DMS153 treated with DMSO at 0.1 percent for 48 hours (cell line): ENCODE data around the gene OR51F2.
"Not testable (repeated sequence)": the region's sequence is repeated elsewhere in the genome, so short reads cannot be mapped to it uniquely, and the experiment has no call there.

Source experiments
- DNase-seq: peaks from one replicate; lab custom pipeline; 2025; ENCODE audit not compliant: unreplicated experiment; lab: John Stamatoyannopoulos, UW

The OR51F2 gene, protein sequence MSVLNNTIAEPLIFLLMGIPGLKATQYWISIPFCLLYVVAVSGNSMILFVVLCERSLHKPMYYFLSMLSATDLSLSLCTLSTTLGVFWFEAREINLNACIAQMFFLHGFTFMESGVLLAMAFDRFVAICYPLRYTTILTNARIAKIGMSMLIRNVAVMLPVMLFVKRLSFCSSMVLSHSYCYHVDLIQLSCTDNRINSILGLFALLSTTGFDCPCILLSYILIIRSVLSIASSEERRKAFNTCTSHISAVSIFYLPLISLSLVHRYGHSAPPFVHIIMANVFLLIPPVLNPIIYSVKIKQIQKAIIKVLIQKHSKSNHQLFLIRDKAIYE

DNA sequence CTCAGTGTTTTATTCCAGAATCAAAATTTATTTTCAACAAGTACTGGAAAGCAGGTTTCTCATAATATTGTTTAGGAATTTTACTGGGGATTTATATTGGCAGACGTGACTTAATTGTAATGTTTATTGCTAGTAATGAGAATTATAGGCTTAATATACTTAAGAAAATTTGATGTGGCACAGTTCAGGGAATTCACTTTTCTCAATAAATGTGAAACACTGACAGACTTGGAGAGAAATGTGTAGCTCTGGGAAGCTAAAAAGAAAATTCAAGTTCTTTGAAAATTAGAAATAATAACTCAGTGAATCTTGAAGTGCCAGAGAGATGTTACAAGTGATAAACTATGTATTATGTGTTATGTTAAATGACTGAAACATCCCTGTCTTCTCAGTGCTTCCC lies at the start of gene OR51F2:
Gene OR51F2 (plus strand): TSS at position 301 of the 400 bp plus-strand sequence. CDS start 101 bp downstream, outside the sequence.
- no peak for DNase-seq

DNA sequence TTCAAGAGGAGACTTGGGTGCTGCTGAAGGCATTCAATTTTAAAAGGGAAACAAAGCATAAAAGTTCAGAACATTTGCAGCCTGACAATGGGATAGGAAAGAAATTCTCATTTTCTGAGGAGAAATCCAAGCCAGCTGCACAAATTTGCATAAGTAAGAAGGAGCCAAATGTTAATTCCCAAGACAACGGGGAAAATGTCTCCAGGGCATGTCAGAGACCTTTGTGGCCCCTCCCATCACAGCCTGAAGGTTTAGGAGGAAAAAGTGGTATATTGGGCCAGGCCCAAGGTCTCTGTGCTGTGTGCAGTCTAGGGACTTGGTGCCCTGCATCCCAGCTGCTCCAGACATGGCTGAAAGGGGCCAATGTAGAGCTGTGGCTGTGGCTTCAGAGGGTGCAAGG lies 38.7 kb upstream of the OR51F2 start:
- no peak for DNase-seq

DNA sequence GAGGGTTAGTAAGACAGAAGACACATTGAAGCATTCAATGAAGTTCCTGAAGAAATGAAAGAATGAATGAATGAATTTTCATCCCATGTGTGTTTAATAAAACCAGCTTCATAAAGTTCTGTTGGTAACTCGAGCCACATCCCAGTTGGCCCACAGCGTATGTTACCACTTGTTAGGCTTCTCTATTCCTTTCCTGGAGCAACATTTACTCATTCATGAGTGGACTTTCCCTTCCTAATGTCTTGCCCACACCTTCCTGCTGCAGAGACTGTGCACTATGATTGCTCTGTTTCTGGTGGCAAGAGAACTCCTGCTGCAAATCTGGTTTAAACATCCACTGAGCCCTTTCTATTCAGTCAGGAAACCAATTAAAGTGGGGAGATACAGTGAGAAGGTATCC lies 23.9 kb upstream of the OR51F2 start:
- DNase-seq, result no peak

DNA sequence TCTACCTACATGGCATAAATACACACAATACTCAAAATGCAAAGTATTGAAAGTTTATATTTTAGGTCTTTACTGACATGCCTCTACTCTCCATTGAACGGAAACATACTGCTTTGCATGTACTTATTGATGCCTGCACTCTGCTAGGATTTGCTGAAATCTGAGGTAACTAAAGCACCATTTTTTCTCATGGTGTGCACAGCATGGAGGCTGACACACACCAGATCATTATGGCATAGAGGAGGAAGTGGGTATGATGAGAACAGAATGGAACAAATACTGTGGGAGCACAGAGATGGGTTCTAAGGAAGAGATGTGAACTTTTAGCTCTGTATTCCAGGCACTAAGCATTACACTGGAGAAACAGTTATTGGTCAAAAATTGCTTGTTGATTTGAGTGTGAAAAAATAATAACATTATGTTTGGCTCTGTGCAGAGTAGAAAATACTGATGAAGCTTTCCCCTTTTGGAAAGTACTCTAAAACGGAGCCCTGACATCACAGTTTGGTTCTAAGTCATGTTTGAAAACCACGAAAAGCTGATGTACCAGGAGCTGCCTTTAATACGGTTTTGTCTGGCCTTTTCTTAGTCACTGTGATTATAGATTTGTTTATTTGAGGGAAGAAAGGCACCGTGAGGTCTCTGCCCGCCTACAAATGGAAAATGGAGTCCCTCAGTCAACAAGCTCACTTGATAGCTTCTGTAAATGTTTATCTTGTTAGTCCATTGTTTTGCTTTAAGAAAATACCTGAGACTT lies 22.5 kb upstream of the OR51F2 start:
- DNase-seq, result no peak

DNA sequence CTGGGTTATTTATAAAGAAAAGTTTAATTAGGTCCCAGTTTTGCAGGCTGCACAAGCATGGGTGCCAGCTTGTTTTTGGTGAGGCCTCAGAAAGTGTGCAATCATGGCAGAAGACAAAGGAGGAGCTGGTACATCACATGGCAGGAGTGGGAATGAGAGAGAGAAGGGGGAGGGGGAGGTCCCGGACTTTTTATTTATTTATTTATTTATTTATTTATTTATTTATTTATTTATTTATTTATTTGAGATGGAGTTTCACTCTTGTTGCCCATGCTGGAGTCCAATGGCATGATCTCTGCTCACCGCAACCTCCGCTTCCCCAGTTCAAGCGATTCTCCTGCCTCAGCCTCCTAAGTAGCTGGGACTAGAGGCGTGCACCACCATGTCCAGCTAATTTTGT lies 19.8 kb upstream of the OR51F2 start:
- not testable (repeated sequence) for DNase-seq

- DNase-seq, result no peak
These were observed 16.8 kb upstream of the OR51F2 start, which contains the start of gene OR52R1 for GRCh38 chr11:4804280-4804679. Gene OR52R1, minus strand, starts transcription at chr11:4804380. Its CDS starts 0 bp downstream, at chr11:4804380.

GRCh38 chr11:4808476-4808875 lies 12.6 kb upstream of the OR51F2 start:
- DNase-seq, result no peak

GRCh38 chr11:4809246-4809645 lies 11.9 kb upstream of the OR51F2 start:
- DNase-seq, result no peak

DNA sequence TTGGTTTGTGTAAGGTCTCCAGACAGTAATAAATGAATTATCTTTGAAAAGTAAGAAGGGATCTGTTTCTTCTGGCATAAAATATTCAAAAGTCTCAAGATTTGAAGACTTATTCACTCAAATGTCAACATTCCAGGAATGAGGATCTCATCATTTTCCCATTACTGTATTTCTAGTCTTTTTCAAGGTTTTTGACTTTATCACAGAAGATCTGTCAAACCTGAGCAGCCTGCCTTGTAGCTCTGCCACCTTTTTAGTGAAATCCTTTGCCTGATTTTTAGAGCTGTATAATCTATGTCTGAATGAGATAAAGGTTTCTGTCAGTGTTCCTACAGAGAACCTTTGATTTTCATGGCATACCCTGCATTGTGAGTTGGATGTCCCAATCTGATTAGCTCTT lies 4.0 kb downstream of the OR51F2 start:
- no peak for DNase-seq

DNA sequence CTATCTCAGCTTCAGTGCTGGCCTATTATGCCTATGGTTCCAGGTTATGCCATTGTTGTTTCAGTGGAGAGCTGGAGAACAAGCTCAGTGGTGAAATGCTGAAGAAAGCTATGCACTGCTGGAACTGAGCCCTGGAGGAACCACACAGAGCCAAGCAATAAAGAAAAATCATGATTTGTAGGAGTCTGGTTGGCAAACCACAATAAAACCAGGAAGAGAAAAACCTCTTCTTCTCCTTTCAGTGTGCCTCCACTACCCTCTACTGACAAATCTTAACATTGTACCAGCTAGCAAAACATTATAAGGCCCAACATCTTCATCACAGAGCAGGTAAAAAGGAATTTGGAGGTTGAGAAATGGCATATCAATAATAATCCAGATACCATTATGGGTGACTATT lies 5.3 kb downstream of the OR51F2 start:
- peak; percentile 67 for DNase-seq

GRCh38 chr11:4830346-4830745 lies 9.2 kb downstream of the OR51F2 start:
- no peak for DNase-seq

DNA sequence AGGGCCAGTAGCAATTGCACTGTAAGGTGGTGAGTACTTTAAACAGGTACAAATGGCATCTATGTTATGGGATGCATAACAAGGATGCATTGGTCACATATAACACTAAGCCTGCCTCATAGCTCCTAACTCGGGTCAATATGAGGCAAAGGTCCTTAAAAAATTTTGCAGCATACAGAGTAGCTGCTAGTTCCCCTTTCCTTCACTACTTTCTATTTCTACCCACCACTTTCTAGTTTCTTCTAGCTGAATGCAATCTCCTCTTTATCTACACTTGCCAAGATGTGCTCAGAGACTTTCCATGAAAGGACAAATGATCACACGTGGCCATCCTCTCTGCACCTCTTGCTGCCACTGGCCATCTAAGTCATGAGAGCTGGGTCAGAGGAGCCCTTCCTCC lies 9.8 kb downstream of the OR51F2 start:
- DNase-seq, result no peak

DNA sequence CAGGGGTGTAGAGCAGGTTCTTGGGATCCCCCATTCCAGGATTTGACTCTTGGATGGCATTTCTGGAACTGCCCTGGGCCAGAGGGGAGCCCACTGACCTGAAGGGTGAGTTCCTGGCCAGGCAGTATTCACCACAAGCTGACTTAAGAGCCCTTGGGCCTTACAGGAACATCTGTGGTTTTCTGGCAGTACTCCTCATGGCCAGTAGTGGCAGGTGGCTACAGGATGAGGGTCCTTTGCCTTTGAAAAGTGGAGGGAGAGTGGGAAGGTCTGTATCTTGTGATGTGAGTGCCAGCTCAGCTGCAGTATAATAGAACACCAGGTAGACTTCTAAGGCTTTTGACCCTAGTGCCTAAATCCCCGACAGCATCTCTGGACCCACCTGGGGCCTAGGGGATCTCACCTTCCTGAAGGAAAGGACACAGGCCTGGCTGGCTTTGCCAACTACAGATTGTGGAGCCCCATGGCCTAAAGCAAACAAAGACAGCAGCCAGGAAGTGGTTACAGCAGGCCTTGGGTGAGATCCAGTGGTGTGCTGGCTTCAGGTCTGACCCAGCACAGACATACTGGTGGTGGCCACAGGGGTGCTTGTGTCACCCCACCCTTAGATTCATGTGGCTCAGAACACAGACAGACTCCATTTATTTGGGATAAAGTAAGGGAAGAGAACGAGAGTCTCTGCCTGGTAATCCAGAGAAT lies 18.9 kb downstream of the OR51F2 start:
- no peak for DNase-seq

GRCh38 chr11:4848908-4849532 lies 27.9 kb downstream of the OR51F2 start, which contains the start of gene OR51S1:
Gene OR51S1, minus strand, starts transcription at chr11:4849208. Its CDS starts 0 bp downstream, at chr11:4849208.
- DNase-seq, result no peak

- no peak for DNase-seq
These were observed 29.9 kb downstream of the OR51F2 start for GRCh38 chr11:4851033-4851432.

- not testable (repeated sequence) for DNase-seq
These were observed 33.2 kb downstream of the OR51F2 start for GRCh38 chr11:4854286-4854685.

- DNase-seq, result no peak
These were observed 41.5 kb downstream of the OR51F2 start for GRCh38 chr11:4862447-4863236.

DNA sequence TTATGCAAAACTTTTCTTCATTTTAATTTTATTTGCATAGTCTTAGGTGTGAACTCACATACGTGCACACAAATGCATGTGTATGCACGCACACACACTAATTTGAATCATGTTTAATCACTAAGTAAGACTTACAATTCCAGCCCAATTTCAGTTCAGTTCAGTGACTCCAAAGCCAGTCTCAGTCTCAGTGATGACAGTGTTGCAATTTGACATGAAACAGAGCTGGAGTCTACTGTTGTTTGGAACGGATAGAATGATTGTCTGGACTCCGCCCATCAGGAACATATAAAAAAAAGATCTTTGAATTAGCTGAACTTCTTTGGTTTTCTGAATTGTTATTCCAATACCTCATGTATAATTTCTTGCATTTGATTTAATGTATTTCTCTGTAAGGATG lies 42.8 kb downstream of the OR51F2 start:
- DNase-seq, result no peak

- no peak for DNase-seq
These were observed 44.7 kb downstream of the OR51F2 start for GRCh38 chr11:4865855-4866254.
